Jurkat, Clone E6-1 (cell line): ENCODE data around the gene EZR.

Source experiments
- DNase-seq: peaks from one replicate; pipeline ENCODE4 v3.0.0-alpha.2; 2011; ENCODE audit warnings: low read depth, low spot score
- H3K4me3 ChIP-seq: 2 replicates; pipeline ENCODE4 v1.5.1; 2011; ENCODE audit warnings: mild to moderate bottlenecking, low read length, control low read depth, moderate library complexity

The EZR gene

DNA sequence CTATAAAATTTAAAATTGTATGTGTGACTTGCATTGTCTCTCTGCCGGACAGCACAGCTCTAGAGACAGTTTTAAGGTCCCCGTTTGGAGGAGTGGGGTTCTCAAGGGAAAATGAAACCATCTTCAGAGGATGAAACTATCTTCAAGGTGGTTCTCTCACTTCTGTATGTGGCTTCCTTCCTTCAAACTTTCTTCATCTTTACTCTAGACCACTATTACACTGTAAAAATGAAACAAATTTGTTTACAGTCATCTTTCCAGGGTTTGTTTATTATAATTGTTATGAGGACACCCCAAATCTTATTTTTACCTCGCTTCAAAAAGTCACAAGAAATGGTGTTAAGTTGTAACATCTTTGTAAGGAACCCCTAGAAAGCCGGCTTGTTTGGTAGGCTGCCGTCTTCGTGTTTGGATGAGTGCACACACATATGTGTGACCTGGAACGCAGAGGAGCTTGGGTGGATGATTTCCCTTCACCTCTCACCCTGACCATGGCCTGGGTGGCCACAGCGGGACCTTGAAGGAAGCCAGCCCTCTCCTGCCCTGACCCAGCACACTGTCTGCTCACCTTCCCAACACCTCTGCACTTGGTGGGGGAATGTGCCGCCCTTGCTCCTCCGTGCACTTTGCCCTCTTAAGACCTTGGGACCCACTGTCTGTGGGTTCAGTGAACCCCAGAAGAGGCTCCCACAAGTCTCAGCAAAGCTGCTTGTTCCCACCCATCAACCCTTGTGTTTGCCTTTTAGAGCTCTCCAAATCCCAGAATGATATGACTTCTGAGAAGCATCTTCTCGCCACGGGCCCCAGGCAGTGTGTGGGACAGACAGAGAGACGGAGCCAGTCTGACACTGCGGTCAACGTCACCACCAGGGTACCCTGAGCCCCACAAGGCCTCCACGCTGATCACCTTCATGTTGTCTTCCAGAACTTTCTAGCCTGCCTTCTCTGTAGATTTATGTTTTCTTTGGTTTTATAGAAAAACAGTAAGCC is 101.5 kb downstream of the EZR start:
- DNase-seq, result no peak
- no peak overlapping the region for H3K4me3 ChIP-seq
